Sigmoid colon (tissue), 4 donors: ENCODE measurements around the gene RBBP8NL.
"Not testable (repeated sequence)": the region's sequence is repeated elsewhere in the genome, so short reads cannot be mapped to it uniquely, and the experiment has no call there.

Experiments used
- CTCF ChIP-seq, 4 experiments: fragments of 450-650 bp in 3 of 4; fragments of 200-600 bp in 1 of 4; IDR thresholded peaks; one replicate each; pipeline ENCODE4 v1.5.1; 2016 to 2019; ENCODE audit warnings: antibody characterized with exemption in 4 of 4, mild to moderate bottlenecking in 3 of 4, moderate library complexity in 2 of 4
- POLR2AphosphoS5 ChIP-seq, 4 donors: sonication (generic); formaldehyde crosslinking; IDR thresholded peaks; one replicate each; pipeline ENCODE4 v1.6.1; 2017; ENCODE audit warnings: antibody characterized with exemption in 4 of 4

GRCh38 chr20:62426059-62426348, 1.3 kb downstream of the RBBP8NL start:
- TF ChIP-seq CTCF, POLR2AphosphoS5 (IDR thresholded peaks at IDR 0.05): not testable (repeated sequence)
